IPS-NIHi11 (cell line): Measurements from ENCODE around the gene ASIC4.

ENCODE experiments used
- DNase-seq: peaks from one replicate; pipeline ENCODE4 v3.0.0; 2012; ENCODE audit warnings: mixed read lengths, low spot score

Gene ASIC4

GRCh38 chr2:219515874-219516629 lies 1.8 kb downstream of the ASIC4 start:
- DNase-seq = no peak

- no peak for DNase-seq
Measured at GRCh38 chr2:219516888-219517287, 2.6 kb downstream of the ASIC4 start.

GRCh38 chr2:219517954-219518778 lies 3.9 kb downstream of the ASIC4 start:
- DNase-seq = no peak

- DNase-seq = no peak
Measured at GRCh38 chr2:219519526-219519916, 5.2 kb downstream of the ASIC4 start.

- no peak for DNase-seq
Measured at GRCh38 chr2:219520079-219520478, 5.8 kb downstream of the ASIC4 start.

GRCh38 chr2:219521066-219521880 lies 7.0 kb downstream of the ASIC4 start:
- DNase-seq = peak; percentile 91

GRCh38 chr2:219522111-219523030 lies 8.1 kb downstream of the ASIC4 start:
- peak; percentile 88 for DNase-seq

- peak; percentile 54 for DNase-seq
Measured at GRCh38 chr2:219523031-219523671, 8.9 kb downstream of the ASIC4 start.

GRCh38 chr2:219524817-219525216 lies 10.5 kb downstream of the ASIC4 start:
- DNase-seq = no peak

GRCh38 chr2:219525533-219526232 lies 11.4 kb downstream of the ASIC4 start:
- no peak for DNase-seq

GRCh38 chr2:219526320-219527075 lies 12.2 kb downstream of the ASIC4 start:
- no peak for DNase-seq

GRCh38 chr2:219527076-219527394 lies 12.8 kb downstream of the ASIC4 start:
- no peak for DNase-seq

- no peak for DNase-seq
Measured at GRCh38 chr2:219527472-219527871, 13.2 kb downstream of the ASIC4 start.

- DNase-seq = peak; percentile 90
Measured at GRCh38 chr2:219530048-219530963, 16.0 kb downstream of the ASIC4 start.

- no peak for DNase-seq
Measured at GRCh38 chr2:219531639-219532377, 17.5 kb downstream of the ASIC4 start.

- DNase-seq = no peak
Measured at GRCh38 chr2:219532378-219532649, 18.0 kb downstream of the ASIC4 start.

GRCh38 chr2:219533930-219534661 lies 19.8 kb downstream of the ASIC4 start:
- peak; percentile 78 for DNase-seq
